GM12873 (cell line): ENCODE measurements around the gene GRIFIN.

Experiments used
- CTCF ChIP-seq: IDR thresholded peaks from 2 replicates; pipeline ENCODE4 v1.5.1; 2012; ENCODE audit warnings: low read depth, mild to moderate bottlenecking, moderate library complexity, low read length, control low read depth; ENCODE audit not compliant: insufficient read depth; ENCODE audit errors: missing control alignments

The GRIFIN gene

GRCh38 chr7:2459674-2460073 lies 16.5 kb downstream of the GRIFIN start:
- no peak for TF ChIP-seq CTCF

GRCh38 chr7:2452643-2453270 lies 23.4 kb downstream of the GRIFIN start:
- TF ChIP-seq CTCF = no peak

GRCh38 chr7:2452074-2452507 lies 24.1 kb downstream of the GRIFIN start:
- no peak for TF ChIP-seq CTCF

- TF ChIP-seq CTCF = peak; percentile 85
These were observed 24.8 kb downstream of the GRIFIN start for GRCh38 chr7:2451171-2452073.

- TF ChIP-seq CTCF = no peak
These were observed 25.7 kb downstream of the GRIFIN start for GRCh38 chr7:2450198-2451107.

- no peak for TF ChIP-seq CTCF
These were observed 29.5 kb downstream of the GRIFIN start for GRCh38 chr7:2446676-2447075.

- no peak for TF ChIP-seq CTCF
These were observed 30.2 kb downstream of the GRIFIN start for GRCh38 chr7:2445898-2446555.
